Adrenal gland (tissue), 19 donors: ENCODE measurements around the gene ANKS1B. TPM values are rescaled to one million over a fixed set of nuclear protein-coding genes. Genes with fewer than 3 reads are reported as not detected.

Experiments used
- DNase-seq, 7 donors: peaks; one replicate each; pipeline ENCODE4 v3.0.0-alpha.2; 2019 to 2020
- H3K27ac ChIP-seq, 5 donors: fragments of 200-600 bp; sonication (generic) in 4 of 5; 1 replicate in 3 of 5; 2 replicates in 2 of 5; pipeline versions ENCODE4 v1.5.1 to v1.8.0; 2016 to 2020; ENCODE audit warnings: mild to moderate bottlenecking in 1 of 5
- H3K27me3 ChIP-seq: fragments of 200-600 bp; 2 replicates; pipeline ENCODE4 v1.8.0; 2021
- H3K36me3 ChIP-seq, 2 donors: fragments of 200-600 bp; replicated peaks in 1 of 2; 1 replicate in 1 of 2; 2 replicates in 1 of 2; pipeline versions ENCODE4 v1.5.1 to v1.8.0; 2018 to 2022
- H3K4me1 ChIP-seq, 2 donors: fragments of 200-600 bp; replicated peaks in 1 of 2; 1 replicate in 1 of 2; 2 replicates in 1 of 2; pipeline versions ENCODE4 v1.5.1 to v1.8.0; 2018 to 2021
- H3K4me3 ChIP-seq, 4 donors: fragments of 200-600 bp; sonication (generic) in 3 of 4; one replicate each; pipeline ENCODE4 v1.5.1; 2016 to 2018
- H3K9me3 ChIP-seq, 3 donors: fragments of 200-600 bp; sonication (generic) in 1 of 3; replicated peaks in 1 of 3; 1 replicate in 2 of 3; 2 replicates in 1 of 3; pipeline versions ENCODE4 v1.5.1 to v1.8.0; 2016 to 2021
- CTCF ChIP-seq, 6 experiments: fragments of 450-650 bp in 4 of 6; fragments of 200-600 bp in 2 of 6; sonication (generic) in 1 of 6; IDR thresholded peaks; 1 replicate in 5 of 6; 2 replicates in 1 of 6; pipeline versions ENCODE4 v1.5.1 to v1.8.0; 2016 to 2021; ENCODE audit warnings: antibody characterized with exemption in 6 of 6, mild to moderate bottlenecking in 2 of 6, moderate library complexity in 1 of 6
- POLR2A ChIP-seq, 2 donors: fragments of 450-650 bp; IDR thresholded peaks; one replicate each; pipeline ENCODE4 v1.6.1; 2017; ENCODE audit warnings: antibody characterized with exemption in 2 of 2, mild to moderate bottlenecking in 2 of 2, moderate library complexity in 1 of 2
- WGBS, 4 donors: extraction: QIAGEN DNeasy Blood & Tissue Kit in 2 of 4; methylation state at CpG; one replicate each; pipeline versions ENCODE4 v1.1.5 to v1.1.7; 2013 to 2017; 5-methylcytosine and 5-hydroxymethylcytosine counted together
- intact Hi-C, 2 donors: fragments of 100-400 bp; cut with DNase I; formaldehyde crosslinking; loops; one replicate each; pipeline versions ENCODE4 v1.14.1 to v1.15.0; 2022 to 2023
- long read RNA-seq, 10 donors: library from polyadenylated mRNA in 3 of 10; unstranded in 2 of 10; stranded (forward) in 1 of 10; transcript quantifications; one replicate each; pipeline ENCODE4 v2.0.0 and lab custom pipeline, GENCODE V29; 2021 to 2026
- polyA plus RNA-seq, 3 donors: library from polyadenylated mRNA; stranded (reverse); fragments of 200-250 nt in 2 of 3; fragments of 350-450 nt in 1 of 3; fragmentation: Illumina TruSeq in 1 of 3; extraction: RNeasy Lipid Tissue Mini Kit (QIAGEN cat#74804) in 1 of 3; gene quantifications; one replicate each; pipeline ENCODE4 v1.2.3, GENCODE V29; 2013 to 2014
- total RNA-seq, 9 donors: library from RNA; depleted of rRNA in 4 of 9; stranded (reverse); fragments of >200 nt in 4 of 9; fragments of 120-200 nt in 1 of 9; fragmentation: NEBNext Ultra II Directional in 1 of 9; extraction: Animal tissue kit (Norgen Biotek cat#: 25700) in 1 of 9; gene quantifications; one replicate each; pipeline versions ENCODE4 v1.1.0 to v1.2.4, GENCODE V29; 2013 to 2023
- donor health status: healthy with polysubstance abuse.
- donor health status: Bipolar disorder and iron deficiency.
- donor health status: DM: yes; HTN: yes; CAD: no.
- donor health status: DM: no; HTN: no; CAD: no.
- donor health status: DM: no; HTN: no; CAD: no.
- donor health status: DM: yes; HTN: yes; CAD: no.

ANKS1B gene
- total RNA-seq = 10 to 100 TPM in 5 of 9 donors, 1 to 10 TPM in 4; 4.2 to 28.1 (median 10.2) TPM
- 1 to 10 TPM; 1.3 to 4.4 (median 4.0) TPM for polyA plus RNA-seq
- long read RNA-seq, donor 1 = 0 reads
- long read RNA-seq, donor 2 = 0 reads
- long read RNA-seq, donor 3 = 0 reads
- long read RNA-seq, donor 4, partial matches to known transcripts = 0 of 2 reads
- long read RNA-seq, donor 4, other reads (novel, unspliced or antisense) = 2 of 2 reads
- long read RNA-seq, donor 5, partial matches to known transcripts = 1 of 1 reads
- long read RNA-seq, donor 5, other reads (novel, unspliced or antisense) = 0 of 1 reads
- long read RNA-seq, donor 6, partial matches to known transcripts = 0 of 1 reads
- long read RNA-seq, donor 6, other reads (novel, unspliced or antisense) = 1 of 1 reads
- long read RNA-seq, donor 7 = 0 reads
- long read RNA-seq, donor 8 = 0 reads
- long read RNA-seq, donor 9 = 0 reads
- long read RNA-seq, donor 10 = 0 reads

GRCh38 chr12:99984271-99985128 is at the start of gene ANKS1B:
Gene ANKS1B, minus strand, starts transcription at chr12:99984936. Its CDS starts 699 bp downstream, at chr12:99984237.
- intact Hi-C loops = loop anchor here in 1 of 2 donors (10.0 kb wide), 1 partner anchor 150 kb away; no protein-coding TSS in a partner anchor
- Histone ChIP-seq H3K4me3 (peak within 1 kb of the TSS; percentile 15 to 78 (median 68)), H3K9me3 (no peaks in the 10 kb centered on the region), H3K36me3 (no peaks in the 10 kb centered on the region), H3K27ac (peak within 1 kb of the TSS in 4 of 5 donors; percentile 8 to 78 (median 66)), H3K27me3 (no peaks in the 10 kb centered on the region), H3K4me1 (peaks cover 4 to 8% of the 10 kb centered on the region in 2 donors)
- TF ChIP-seq CTCF (IDR thresholded peaks at IDR 0.05) = no peak
- TF ChIP-seq POLR2A (IDR thresholded peaks at IDR 0.05) = peak in 1 of 2 donors; percentile 27
- DNase-seq = peak; percentile 61 to 76 (median 71)
- 0 to 1% (median 1%) methylated on average over 13 to 97 of the region's 98 CpGs for WGBS, 4 donors

- no peaks in the 10 kb centered on the region for H3K4me1 ChIP-seq
- no peak for TF ChIP-seq POLR2A (IDR thresholded peaks at IDR 0.05)
- no peaks in the 10 kb centered on the region for H3K36me3 ChIP-seq
- no peaks in the 10 kb centered on the region for H3K9me3 ChIP-seq
- no peak overlapping the region for H3K27ac ChIP-seq
- 90 to 98% (median 94%) methylated on average over 2 of the region's 2 CpGs for WGBS, 4 donors
- H3K27me3 ChIP-seq = no peaks in the 10 kb centered on the region
- no peak for DNase-seq
- no peak overlapping the region for H3K4me3 ChIP-seq
- intact Hi-C loops = no loop called here
Observed at GRCh38 chr12:100031836-100032235, 47.1 kb upstream of the ANKS1B start.

GRCh38 chr12:100027671-100028070 is 42.9 kb upstream of the ANKS1B start:
- WGBS, 4 donors = 80 to 90% (median 86%) methylated on average over 3 of the region's 3 CpGs

GRCh38 chr12:100026241-100026640 is 41.5 kb upstream of the ANKS1B start:
- Histone ChIP-seq H3K27ac (no peak overlapping the region), H3K36me3 (no peaks in the 10 kb centered on the region), H3K4me1 (no peaks in the 10 kb centered on the region), H3K9me3 (no peaks in the 10 kb centered on the region), H3K27me3 (no peaks in the 10 kb centered on the region), H3K4me3 (no peak overlapping the region)
- DNase-seq = no peak
- intact Hi-C loops = no loop called here
- 89 to 100% (median 98%) methylated on average over 1 of the region's 1 CpG for WGBS, 4 donors
- no peak for TF ChIP-seq CTCF (IDR thresholded peaks at IDR 0.05)
- no peak for TF ChIP-seq POLR2A (IDR thresholded peaks at IDR 0.05)

More at GRCh38 chr12:100027671-100028070, 42.9 kb upstream of the ANKS1B start:
- Histone ChIP-seq H3K27me3 (no peaks in the 10 kb centered on the region), H3K36me3 (no peaks in the 10 kb centered on the region), H3K4me3 (no peak overlapping the region), H3K4me1 (no peaks in the 10 kb centered on the region), H3K27ac (no peak overlapping the region), H3K9me3 (no peaks in the 10 kb centered on the region)
- DNase-seq = no peak
- no peak for TF ChIP-seq CTCF (IDR thresholded peaks at IDR 0.05)
- no peak for TF ChIP-seq POLR2A (IDR thresholded peaks at IDR 0.05)
- intact Hi-C loops = no loop called here
